Activated CD8-positive, alpha-beta memory T cell treated with anti-CD3 and anti-CD28 coated beads, Interleukin-2, amount 50 U/mL, for 48 hours (primary cell): ENCODE data around the gene RTN4IP1.
"Not testable (repeated sequence)": the region's sequence is repeated elsewhere in the genome, so short reads cannot be mapped to it uniquely, and the experiment has no call there.

Experiments used
- DNase-seq: peaks from one replicate; pipeline ENCODE4 v3.0.0-alpha.2; 2020

RTN4IP1 gene

GRCh38 chr6:106574741-106575458 is 54.4 kb downstream of the RTN4IP1 start:
- DNase-seq = no peak

- DNase-seq = no peak
Observed at GRCh38 chr6:106572875-106573585, 56.3 kb downstream of the RTN4IP1 start.

GRCh38 chr6:106572436-106572835 is 56.9 kb downstream of the RTN4IP1 start:
- DNase-seq = no peak

GRCh38 chr6:106569428-106569827 is 59.9 kb downstream of the RTN4IP1 start:
- DNase-seq = no peak

- DNase-seq = no peak
Observed at GRCh38 chr6:106568530-106568929, 60.8 kb downstream of the RTN4IP1 start.

- DNase-seq = no peak
Observed at GRCh38 chr6:106564476-106564875, 64.8 kb downstream of the RTN4IP1 start.

- no peak for DNase-seq
Observed at GRCh38 chr6:106563614-106564013, 65.7 kb downstream of the RTN4IP1 start.

GRCh38 chr6:106561686-106562405 is 67.5 kb downstream of the RTN4IP1 start:
- no peak for DNase-seq

GRCh38 chr6:106560996-106561685 is 68.2 kb downstream of the RTN4IP1 start:
- no peak for DNase-seq

GRCh38 chr6:106559659-106560058 is 69.6 kb downstream of the RTN4IP1 start:
- DNase-seq = not testable (repeated sequence)

- DNase-seq = no peak
Observed at GRCh38 chr6:106558364-106558763, 70.9 kb downstream of the RTN4IP1 start.

- no peak for DNase-seq
Observed at GRCh38 chr6:106557837-106558236, 71.5 kb downstream of the RTN4IP1 start.

GRCh38 chr6:106556368-106556960 is 72.8 kb downstream of the RTN4IP1 start:
- DNase-seq = no peak

GRCh38 chr6:106555767-106556166 is 73.5 kb downstream of the RTN4IP1 start:
- DNase-seq = no peak

GRCh38 chr6:106553440-106553839 is 75.9 kb downstream of the RTN4IP1 start:
- DNase-seq = no peak

GRCh38 chr6:106551155-106551554 is 78.1 kb downstream of the RTN4IP1 start:
- DNase-seq = no peak

GRCh38 chr6:106549521-106549920 is 79.8 kb downstream of the RTN4IP1 start:
- no peak for DNase-seq

GRCh38 chr6:106548926-106549455 is 80.3 kb downstream of the RTN4IP1 start:
- DNase-seq = not testable (repeated sequence)

GRCh38 chr6:106547601-106548453 is 81.5 kb downstream of the RTN4IP1 start:
- no peak for DNase-seq

GRCh38 chr6:106546691-106547414 is 82.4 kb downstream of the RTN4IP1 start:
- DNase-seq = no peak

GRCh38 chr6:106546261-106546690 is 83.0 kb downstream of the RTN4IP1 start:
- DNase-seq = no peak
